Right renal pelvis (tissue), 4 donors: ENCODE measurements around the gene TTC1. TPM values are rescaled to one million over a fixed set of nuclear protein-coding genes. Genes with fewer than 3 reads are reported as not detected.
"Not testable (repeated sequence)": the region's sequence is repeated elsewhere in the genome, so short reads cannot be mapped to it uniquely, and the experiment has no call there.

Experiments used
- DNase-seq, 4 donors: peaks; one replicate each; pipeline ENCODE4 v3.0.0-alpha.2; 2013; ENCODE audit warnings: low read depth in 4 of 4, low spot score in 3 of 4, missing footprints in 1 of 4
- polyA plus RNA-seq, 4 donors: library from polyadenylated mRNA; unstranded; fragments of 120-200 nt; gene quantifications; one replicate each; pipeline ENCODE4 v1.2.1, GENCODE V29; 2013; ENCODE audit not compliant: insufficient read length in 4 of 4

TTC1 gene, protein sequence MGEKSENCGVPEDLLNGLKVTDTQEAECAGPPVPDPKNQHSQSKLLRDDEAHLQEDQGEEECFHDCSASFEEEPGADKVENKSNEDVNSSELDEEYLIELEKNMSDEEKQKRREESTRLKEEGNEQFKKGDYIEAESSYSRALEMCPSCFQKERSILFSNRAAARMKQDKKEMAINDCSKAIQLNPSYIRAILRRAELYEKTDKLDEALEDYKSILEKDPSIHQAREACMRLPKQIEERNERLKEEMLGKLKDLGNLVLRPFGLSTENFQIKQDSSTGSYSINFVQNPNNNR
- 10 to 100 TPM; 59.9 to 70.6 (median 69.3) TPM for polyA plus RNA-seq

- peak; percentile 98 to 99 (median 99) for DNase-seq
Measured at GRCh38 chr5:160008877-160009590, at the start of gene TTC1. Gene TTC1 (plus strand): TSS chr5:160009139. CDS start chr5:160010529, 1,390 bp downstream.

GRCh38 chr5:159961176-159962160, 47.5 kb upstream of the TTC1 start:
- DNase-seq, result no peak

GRCh38 chr5:159962214-159962613, 46.7 kb upstream of the TTC1 start:
- DNase-seq, result no peak

DNA sequence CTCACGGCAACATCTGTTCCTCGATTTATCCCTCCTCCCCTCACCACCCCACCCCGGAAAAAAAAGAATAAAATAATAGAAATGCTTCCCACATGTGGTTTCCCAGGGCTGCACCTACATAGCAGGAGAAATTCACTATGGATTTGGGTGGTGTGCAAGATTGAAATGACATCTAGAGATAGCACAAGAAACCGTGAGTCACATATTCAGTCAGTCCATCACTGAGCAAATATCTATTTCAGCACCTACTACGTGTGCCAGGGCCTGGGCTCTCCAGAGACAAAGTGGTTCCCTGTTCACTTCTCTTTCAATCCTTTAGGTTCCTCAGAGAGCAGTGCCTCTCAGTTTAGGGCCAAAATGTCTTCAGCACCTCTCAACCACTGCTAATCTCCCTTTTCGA, 45.0 kb upstream of the TTC1 start:
- DNase-seq, result no peak

GRCh38 chr5:159965031-159965837, 43.7 kb upstream of the TTC1 start:
- no peak for DNase-seq

DNA sequence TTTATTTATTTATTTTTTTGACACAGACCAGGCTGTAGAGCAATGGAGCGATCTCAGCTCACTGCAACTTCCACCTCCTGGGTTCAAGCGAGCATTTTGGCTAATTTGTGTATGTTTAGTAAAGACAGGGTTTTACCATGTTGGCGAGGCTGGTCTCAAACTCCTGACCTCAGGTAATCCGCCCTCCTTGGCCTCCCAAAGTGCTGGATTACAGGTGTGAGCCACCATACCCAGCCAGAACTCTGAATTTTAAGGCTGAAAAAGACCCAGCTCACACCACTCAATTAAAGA, 43.2 kb upstream of the TTC1 start:
- DNase-seq, result not testable (repeated sequence)

DNA sequence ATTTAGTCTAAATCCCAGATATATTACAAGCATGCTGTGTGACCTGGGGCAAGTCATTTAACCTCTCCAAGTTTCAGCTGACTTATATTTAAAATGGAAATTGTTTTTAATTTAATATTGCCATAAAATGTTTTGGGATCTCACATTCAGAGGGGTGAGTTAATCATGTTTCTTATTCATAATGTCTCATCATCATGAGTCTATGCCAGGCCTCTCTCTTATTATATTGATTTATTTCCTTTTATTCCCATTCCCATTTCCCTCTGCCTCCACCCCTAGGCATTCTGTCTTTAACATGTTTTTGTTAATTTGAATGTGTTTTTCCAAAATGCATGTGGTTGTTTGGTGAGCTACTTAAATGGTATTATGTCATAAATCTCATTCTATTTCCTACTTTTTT, 39.0 kb upstream of the TTC1 start:
- DNase-seq, result no peak

- DNase-seq, result no peak
Measured at GRCh38 chr5:159971038-159971437, 37.9 kb upstream of the TTC1 start.

- DNase-seq, result no peak
Measured at GRCh38 chr5:159971514-159971913, 37.4 kb upstream of the TTC1 start.

GRCh38 chr5:159971931-159972461, 36.9 kb upstream of the TTC1 start:
- no peak for DNase-seq

- DNase-seq, result no peak
Measured at GRCh38 chr5:159972538-159973362, 36.2 kb upstream of the TTC1 start.

DNA sequence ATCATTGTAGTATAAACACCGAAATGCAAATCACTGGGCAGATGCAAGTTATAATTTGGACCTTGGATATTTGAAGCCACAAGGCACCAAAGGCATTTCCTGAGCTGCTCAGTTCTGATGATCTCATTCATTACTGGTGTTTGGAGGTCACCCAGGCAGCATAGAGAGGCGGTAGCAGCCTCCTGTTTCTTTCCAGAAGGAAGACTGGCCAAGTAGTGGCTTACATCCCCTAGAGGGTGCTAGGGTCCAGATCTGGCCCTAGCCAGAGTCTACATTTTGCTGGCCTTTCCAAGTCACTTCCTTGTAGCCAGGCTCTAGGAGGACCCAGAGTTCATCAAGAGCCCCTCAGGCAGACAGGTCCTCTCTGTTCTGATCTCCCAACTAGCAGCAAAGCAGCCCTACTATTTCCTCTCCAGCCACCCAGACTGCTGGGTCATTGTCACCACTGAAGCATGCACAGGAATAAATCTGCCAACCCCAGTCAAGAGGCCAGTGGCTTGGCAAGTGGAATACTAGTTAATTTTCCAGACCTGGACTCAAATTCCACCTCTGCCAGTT, 33.4 kb upstream of the TTC1 start:
- DNase-seq, result no peak

GRCh38 chr5:159976921-159977320, 32.0 kb upstream of the TTC1 start:
- DNase-seq, result no peak

- DNase-seq, result no peak
Measured at GRCh38 chr5:159978358-159978757, 30.6 kb upstream of the TTC1 start.

DNA sequence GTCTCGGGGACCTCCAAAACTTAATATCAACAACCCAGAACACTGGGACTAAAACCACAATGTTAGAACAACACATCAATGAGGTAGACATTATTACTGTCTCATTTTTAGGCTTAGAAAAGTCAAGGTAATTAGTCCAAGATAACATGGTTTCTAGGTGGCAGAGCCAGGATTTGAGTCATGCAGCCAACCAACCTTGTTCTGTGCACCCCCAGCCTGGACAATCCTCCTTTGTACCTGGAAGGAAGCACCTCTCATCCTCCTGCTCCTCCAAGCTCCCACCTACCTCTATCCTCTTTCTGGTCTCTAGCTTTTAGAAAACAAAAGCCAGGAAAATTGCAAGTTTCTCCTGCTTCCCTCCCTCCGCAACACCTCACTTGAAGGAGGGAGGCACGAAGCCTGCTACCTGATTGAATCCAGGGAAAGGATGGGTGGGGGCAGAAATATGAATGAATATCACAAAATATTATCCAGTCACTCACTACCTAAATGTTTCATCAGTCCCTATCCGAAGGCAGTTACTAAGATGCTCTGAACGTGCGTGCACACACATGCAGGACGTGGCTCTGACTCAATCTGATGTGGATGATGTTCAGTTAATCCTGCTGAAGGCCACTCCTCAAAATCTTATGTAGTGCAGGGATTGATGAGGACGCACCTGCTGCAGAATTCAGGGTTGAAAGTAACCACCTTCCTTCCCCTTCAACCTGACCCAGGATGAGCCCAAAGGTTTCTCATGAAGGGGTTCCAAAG, 26.3 kb upstream of the TTC1 start:
- no peak for DNase-seq

DNA sequence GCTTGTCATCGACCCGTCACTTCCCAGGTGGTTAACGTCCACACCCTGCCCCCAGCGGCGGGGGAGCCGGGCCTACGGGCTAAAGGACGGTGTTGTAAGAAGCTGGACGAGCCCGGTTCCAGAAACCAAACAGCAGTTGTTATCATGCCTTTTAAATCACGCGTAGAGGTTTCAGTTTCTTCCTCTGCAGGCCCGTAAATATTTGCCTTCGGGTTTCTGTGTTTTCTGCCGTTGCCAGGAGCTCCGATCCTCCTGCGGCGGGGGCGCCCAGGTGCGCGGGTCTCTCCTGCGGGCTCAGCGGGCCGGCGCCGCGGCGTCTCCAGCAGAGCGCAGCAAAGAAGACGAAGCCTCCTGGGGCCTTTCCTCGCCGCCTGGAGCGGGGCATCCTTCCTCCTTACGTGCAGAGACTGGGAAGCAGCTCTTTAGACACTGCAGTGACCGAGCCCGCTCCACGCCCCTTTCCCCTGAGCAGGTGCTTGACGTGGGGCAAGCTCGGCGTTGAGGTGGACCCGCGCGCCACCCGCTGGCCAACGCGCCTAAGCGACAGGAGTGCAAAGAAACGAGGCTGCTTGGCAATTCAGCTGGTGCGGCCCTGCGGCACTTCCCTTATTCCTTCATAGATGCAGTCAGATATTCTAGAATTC, 21.8 kb upstream of the TTC1 start:
- peak in 2 of 4 donors; percentile 44 to 53 for DNase-seq

- no peak for DNase-seq
Measured at GRCh38 chr5:159990506-159990905, 18.4 kb upstream of the TTC1 start.

GRCh38 chr5:159992566-159992965, 16.4 kb upstream of the TTC1 start:
- no peak for DNase-seq
